B cell (primary cell): ENCODE results near the gene NHSL2. TPM values are rescaled to one million over a fixed set of nuclear protein-coding genes. Genes with fewer than 3 reads are reported as not detected.

Experiments
- ATAC-seq: fragments of 200-7000 bp; cut with Tn5 transposase; one replicate; pipeline ENCODE4 v1.10.0; 2021; ENCODE audit warnings: low read depth, mild to moderate bottlenecking, moderate number of reproducible peaks, moderate library complexity
- CTCF ChIA-PET: fragments of 350-600 bp; sonication (Branson Sonifier 250); formaldehyde crosslinking; loops from one replicate; lab custom pipeline; 2021; ENCODE audit warnings: antibody characterized with exemption, inconsistent platforms; lab: Charles Lee
- POLR2A ChIA-PET: fragments of 350-600 bp; sonication (Branson Sonifier 250); formaldehyde crosslinking; loops from one replicate; lab custom pipeline; 2021; ENCODE audit warnings: antibody characterized with exemption; lab: Charles Lee
- DNase-seq: peaks from one replicate; pipeline ENCODE4 v3.0.0; 2013
- H2AFZ ChIP-seq: 2 replicates; pipeline ENCODE4 v1.6.1; 2012; ENCODE audit warnings: mild to moderate bottlenecking, low read depth, low read length; ENCODE audit not compliant: insufficient read depth, poor library complexity, severe bottlenecking
- H3K27ac ChIP-seq, 2 donors: 1 replicate in 1 of 2; 2 replicates in 1 of 2; pipeline ENCODE4 v1.5.1; 2012 to 2013; ENCODE audit warnings: low read length in 2 of 2, mild to moderate bottlenecking in 2 of 2, moderate library complexity in 1 of 2
- H3K27me3 ChIP-seq, 4 experiments: fragments of 200-600 bp in 1 of 4; sonication (generic) in 1 of 4; replicated peaks in 1 of 4; 1 replicate in 2 of 4; 2 replicates in 2 of 4; pipeline versions ENCODE4 v1.6.1 to v1.7.0; 2013 to 2016; ENCODE audit warnings: low read length in 3 of 4, mild to moderate bottlenecking in 2 of 4, mixed read lengths in 1 of 4, moderate library complexity in 1 of 4; ENCODE audit not compliant: insufficient read depth in 4 of 4, control insufficient read depth in 3 of 4; ENCODE audit errors: control extremely low read depth in 1 of 4
- H3K36me3 ChIP-seq, 2 experiments: replicated peaks in 1 of 2; 1 replicate in 1 of 2; 2 replicates in 1 of 2; pipeline versions ENCODE4 v1.6.1 to v1.7.1; 2013; ENCODE audit warnings: low read length in 1 of 2; ENCODE audit not compliant: insufficient read depth in 2 of 2, control insufficient read depth in 1 of 2; ENCODE audit errors: control extremely low read depth in 1 of 2, extremely low read depth in 1 of 2
- H3K4me1 ChIP-seq, 2 donors: fragments of 200-600 bp in 1 of 2; sonication (generic) in 1 of 2; 1 replicate in 1 of 2; 2 replicates in 1 of 2; pipeline versions ENCODE4 v1.5.1 to v1.6.1; 2013 to 2017; ENCODE audit warnings: low read length in 2 of 2; ENCODE audit not compliant: control insufficient read depth in 2 of 2, insufficient read depth in 2 of 2
- H3K4me2 ChIP-seq: replicated peaks from 2 replicates; pipeline ENCODE3; 2012; ENCODE audit warnings: mild to moderate bottlenecking, low read depth, low read length; ENCODE audit not compliant: poor library complexity, severe bottlenecking
- H3K4me3 ChIP-seq, 5 experiments: fragments of 200-600 bp in 1 of 5; sonication (generic) in 1 of 5; 1 replicate in 3 of 5; 2 replicates in 2 of 5; pipeline versions ENCODE4 v1.5.1 to v1.7.0; 2011 to 2016; ENCODE audit warnings: low read length in 4 of 5, mild to moderate bottlenecking in 4 of 5, low read depth in 2 of 5, control low read depth in 1 of 5, moderate library complexity in 1 of 5; ENCODE audit not compliant: insufficient read depth in 1 of 5; ENCODE audit errors: control extremely low read depth in 1 of 5, extremely low read depth in 1 of 5
- H3K79me2 ChIP-seq: fragments of 200-600 bp; sonication (generic); one replicate; pipeline ENCODE4 v1.6.0; 2016; ENCODE audit warnings: low read length; ENCODE audit not compliant: control insufficient read depth, insufficient read depth
- H3K9ac ChIP-seq: fragments of 200-600 bp; sonication (generic); 2 replicates; pipeline ENCODE4 v1.6.1; 2017; ENCODE audit warnings: mild to moderate bottlenecking, low read length, moderate library complexity
- H3K9me3 ChIP-seq, 3 donors: one replicate each; pipeline versions ENCODE4 v1.6.1 to v1.7.1; 2013; ENCODE audit warnings: low read length in 2 of 3; ENCODE audit not compliant: control insufficient read depth in 2 of 3, insufficient read depth in 1 of 3; ENCODE audit errors: control extremely low read depth in 1 of 3
- H4K20me1 ChIP-seq: 2 replicates; pipeline ENCODE4 v1.6.0; 2012; ENCODE audit warnings: mild to moderate bottlenecking, low read length; ENCODE audit not compliant: insufficient read depth, control insufficient read depth, poor library complexity, severe bottlenecking
- H3K27ac Mint-ChIP-seq: one replicate; pipeline ENCODE4 v1.8.0; 2021; ENCODE audit warnings: mixed read lengths
- H3K27me3 Mint-ChIP-seq: one replicate; pipeline ENCODE4 v1.8.0; 2021; ENCODE audit warnings: mixed read lengths
- H3K4me1 Mint-ChIP-seq: one replicate; pipeline ENCODE4 v1.8.0; 2021; ENCODE audit warnings: mixed read lengths
- H3K4me3 Mint-ChIP-seq: one replicate; pipeline ENCODE4 v1.8.0; 2021; ENCODE audit warnings: mixed read lengths
- H3K9me3 Mint-ChIP-seq: one replicate; pipeline ENCODE4 v1.8.0; 2022; ENCODE audit warnings: mixed read lengths; ENCODE audit not compliant: insufficient read depth
- CTCF ChIP-seq: fragments of 200-600 bp; IDR thresholded peaks from one replicate; pipeline ENCODE4 v1.8.0; 2022; ENCODE audit warnings: antibody characterized with exemption, mild to moderate bottlenecking
- EZH2 ChIP-seq: IDR thresholded peaks from 2 replicates; pipeline ENCODE4 v1.6.1; 2012; ENCODE audit warnings: borderline replicate concordance, low read depth, mild to moderate bottlenecking, moderate library complexity, low read length; ENCODE audit not compliant: insufficient read depth, poor library complexity, severe bottlenecking
- WGBS: methylation state at CpG from one replicate; pipeline ENCODE4 v1.1.5; 2013; ENCODE audit warnings: missing lambda C conversion rate; ENCODE audit not compliant: insufficient coverage; 5-methylcytosine and 5-hydroxymethylcytosine counted together
- intact Hi-C: fragments of 100-400 bp; cut with micrococcal nuclease; formaldehyde crosslinking; loops from one replicate; pipeline ENCODE4 v1.10.0; 2022
- polyA plus RNA-seq: library from polyadenylated mRNA; depleted of rRNA; stranded (reverse); fragments of >200 nt; gene quantifications from 2 replicates; pipeline ENCODE4 v1.2.3, GENCODE V29; 2012
- total RNA-seq, 2 donors: library from RNA; stranded (reverse); fragments of 120-200 nt in 1 of 2; gene quantifications; 1 replicate in 1 of 2; 2 replicates in 1 of 2; pipeline versions ENCODE4 v1.2.3 to v1.2.4, GENCODE V29; 2013 to 2022

Gene NHSL2
- total and polyA plus RNA-seq, 2 donors (not counting 1 experiment from before 2014, with no cell fraction given): 0.16 to 1.7 TPM

GRCh38 chrX:72029483-72030411 is 119.1 kb downstream of the NHSL2 start:
- Mint-ChIP-seq H3K27ac (no peak overlapping the region), H3K9me3 (no peaks in the 10 kb centered on the region), H3K4me3 (no peak overlapping the region), H3K4me1 (no peaks in the 10 kb centered on the region), H3K27me3 (no peaks in the 10 kb centered on the region)
- Histone ChIP-seq H3K9ac (no peak overlapping the region), H3K36me3 (no peaks in the 10 kb centered on the region), H3K27me3 (no peaks in the 10 kb centered on the region), H2AFZ (no peak overlapping the region), H3K79me2 (no peaks in the 10 kb centered on the region), H3K4me2 (no peak overlapping the region), H3K4me3 (no peak overlapping the region), H3K4me1 (no peaks in the 10 kb centered on the region), H3K27ac (no peak overlapping the region), H3K9me3 (no peaks in the 10 kb centered on the region), H4K20me1 (no peaks in the 10 kb centered on the region)
- TF ChIP-seq EZH2: no peak
- TF ChIP-seq CTCF: no peak
- WGBS: 90% methylated on average over 2 of the region's 7 CpGs
- POLR2A ChIA-PET: no interaction called here
- ATAC-seq: no peak
- CTCF ChIA-PET: interaction anchor here (0.6 to 1.4 kb wide), 4 partner anchors 9 to 97 kb away, joined by 3 to 4 read pairs (median 3); no protein-coding TSS in a partner anchor
- no peak for DNase-seq
- intact Hi-C loops: no loop called here

GRCh38 chrX:72030431-72030830 is 119.8 kb downstream of the NHSL2 start:
- Mint-ChIP-seq H3K9me3 (no peaks in the 10 kb centered on the region), H3K27ac (no peak overlapping the region), H3K4me3 (no peak overlapping the region), H3K27me3 (no peaks in the 10 kb centered on the region), H3K4me1 (no peaks in the 10 kb centered on the region)
- H2AFZ ChIP-seq: no peak overlapping the region
- no peaks in the 10 kb centered on the region for H3K4me1 ChIP-seq
- no peaks in the 10 kb centered on the region for H3K9me3 ChIP-seq
- no peak for ATAC-seq
- intact Hi-C loops: no loop called here
- H4K20me1 ChIP-seq: no peaks in the 10 kb centered on the region
- no peaks in the 10 kb centered on the region for H3K36me3 ChIP-seq
- no peaks in the 10 kb centered on the region for H3K79me2 ChIP-seq
- no peak for DNase-seq
- no peak overlapping the region for H3K9ac ChIP-seq
- no CpG with 5 or more reads among the region's 3 CpGs for WGBS
- H3K27me3 ChIP-seq: no peaks in the 10 kb centered on the region
- H3K27ac ChIP-seq: no peak overlapping the region
- H3K4me3 ChIP-seq: no peak overlapping the region
- CTCF ChIA-PET: interaction anchor here (1.0 to 1.6 kb wide), 2 partner anchors 8 to 54 kb away, joined by 3 to 4 read pairs; no protein-coding TSS in a partner anchor
- TF ChIP-seq EZH2 (no peak), CTCF (no peak)
- H3K4me2 ChIP-seq: no peak overlapping the region
- POLR2A ChIA-PET: no interaction called here
